AG09319 (cell line): ENCODE results near the gene STK32C.

Experiments used
- DNase-seq: peaks from one replicate; pipeline ENCODE4 v3.0.0-alpha.2; 2010; ENCODE audit warnings: low read depth; ENCODE audit errors: extremely low read depth
- CTCF ChIP-seq: IDR thresholded peaks from 2 replicates; pipeline ENCODE4 v1.5.1; 2011; ENCODE audit warnings: low read depth, mild to moderate bottlenecking, inconsistent platforms, low read length, moderate library complexity

Gene STK32C

GRCh38 chr10:132283604-132284382 lies 24.0 kb downstream of the STK32C start:
- TF ChIP-seq CTCF, result no peak
- DNase-seq, result no peak

GRCh38 chr10:132282667-132283603 lies 24.8 kb downstream of the STK32C start:
- no peak for TF ChIP-seq CTCF
- no peak for DNase-seq

- DNase-seq, result no peak
- no peak for TF ChIP-seq CTCF
These were observed 25.7 kb downstream of the STK32C start for GRCh38 chr10:132281915-132282666.

- DNase-seq, result no peak
- no peak for TF ChIP-seq CTCF
These were observed 27.1 kb downstream of the STK32C start for GRCh38 chr10:132280646-132281074.

GRCh38 chr10:132279873-132280645 lies 27.7 kb downstream of the STK32C start:
- no peak for TF ChIP-seq CTCF
- DNase-seq, result no peak

GRCh38 chr10:132277311-132277741 lies 30.4 kb downstream of the STK32C start:
- TF ChIP-seq CTCF, result no peak

More at GRCh38 chr10:132277311-132277741, 30.4 kb downstream of the STK32C start:
- no peak for DNase-seq
